Measurements from ENCODE around the gene FUT2.

The FUT2 gene

DNA sequence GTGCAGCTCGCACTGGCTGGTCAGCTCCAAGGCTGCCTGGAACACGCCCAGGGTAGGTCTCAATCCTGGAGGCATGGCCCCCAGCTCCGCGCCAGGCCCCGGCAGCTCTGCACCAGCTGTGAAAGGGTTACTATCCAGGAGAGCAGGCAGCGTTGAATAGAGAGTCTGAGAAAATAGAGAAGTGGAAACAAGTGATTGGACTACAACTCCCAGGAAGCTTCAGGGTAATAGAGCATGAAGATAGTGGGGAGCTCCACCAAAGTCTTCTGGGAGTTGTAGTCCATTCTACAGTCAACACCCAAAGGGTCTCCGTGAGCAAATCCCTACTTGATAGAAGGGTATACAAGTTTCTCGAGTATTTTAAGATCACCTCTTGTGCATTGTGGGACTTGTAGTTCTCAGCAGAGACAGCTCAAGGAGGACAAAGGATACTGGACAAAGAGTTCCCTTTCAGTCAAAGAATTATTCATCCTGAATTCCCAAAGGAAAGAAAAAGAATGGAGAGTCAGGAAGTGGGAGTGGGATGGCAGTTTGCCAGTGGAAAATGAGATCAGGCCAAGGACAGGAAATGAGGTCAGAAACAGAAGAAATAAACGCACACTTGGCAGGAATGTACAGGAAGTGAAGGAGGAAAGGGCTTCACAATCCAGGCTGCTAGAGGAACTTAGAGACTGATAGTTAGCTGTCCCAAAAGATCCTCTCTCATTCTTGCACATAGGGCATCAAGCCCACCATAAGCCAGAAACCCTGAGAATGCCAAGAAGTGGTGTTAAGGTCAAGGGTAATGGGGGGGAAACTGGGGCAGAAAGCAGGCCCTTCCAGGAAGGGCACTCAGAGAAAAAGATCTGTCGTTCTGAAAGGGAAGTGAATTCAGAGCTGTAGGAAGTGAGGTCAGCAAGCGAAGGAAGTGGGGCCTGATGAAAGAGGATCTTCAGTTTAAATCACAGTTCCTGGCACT, 29.3 kb downstream of the FUT2 start:
- DNase-seq = peak in 14 of 56 donors; percentile 7 to 49 (median 25)

GRCh38 chr19:48726556-48726955, 30.8 kb downstream of the FUT2 start:
- DNase-seq = no peak

DNA sequence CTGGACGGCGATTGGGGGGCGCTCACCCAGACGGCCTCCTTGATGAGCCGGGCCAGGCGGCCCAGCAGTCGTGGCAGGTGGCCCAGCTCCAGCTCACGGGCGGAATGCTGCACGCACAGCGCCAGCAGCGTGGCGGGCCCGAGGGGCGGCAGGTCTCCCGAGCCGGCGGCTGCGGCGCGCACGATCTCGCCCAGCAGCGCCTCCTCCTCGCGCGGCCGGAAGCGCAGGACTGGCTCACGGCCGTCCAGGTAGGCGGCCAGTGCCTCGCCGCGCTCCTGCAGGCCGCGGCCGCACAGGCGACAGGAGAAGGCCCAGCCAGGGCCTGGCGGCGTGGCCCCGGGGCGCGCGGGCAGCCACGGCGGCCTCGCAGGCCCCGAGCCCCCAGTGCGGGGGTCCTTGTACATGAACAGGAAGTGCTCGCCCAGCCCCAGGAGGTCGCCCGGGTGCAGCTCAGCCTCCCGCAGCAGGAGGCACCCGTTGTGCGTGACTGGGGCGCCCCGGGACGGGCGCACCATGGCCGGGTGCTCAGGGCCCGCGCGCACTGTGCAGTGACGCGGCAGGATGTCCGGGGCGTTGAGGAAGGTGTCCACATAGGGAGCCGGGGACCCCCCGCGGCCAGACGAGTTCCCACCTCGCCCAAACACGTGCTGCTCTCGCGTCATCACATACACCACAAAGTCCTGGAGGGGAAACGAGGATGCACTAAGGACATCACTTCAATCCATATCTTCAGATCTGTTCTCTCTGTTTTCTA, 33.3 kb downstream of the FUT2 start:
- no peak for DNase-seq

GRCh38 chr19:48731452-48731851, 35.7 kb downstream of the FUT2 start:
- no peak for DNase-seq

DNA sequence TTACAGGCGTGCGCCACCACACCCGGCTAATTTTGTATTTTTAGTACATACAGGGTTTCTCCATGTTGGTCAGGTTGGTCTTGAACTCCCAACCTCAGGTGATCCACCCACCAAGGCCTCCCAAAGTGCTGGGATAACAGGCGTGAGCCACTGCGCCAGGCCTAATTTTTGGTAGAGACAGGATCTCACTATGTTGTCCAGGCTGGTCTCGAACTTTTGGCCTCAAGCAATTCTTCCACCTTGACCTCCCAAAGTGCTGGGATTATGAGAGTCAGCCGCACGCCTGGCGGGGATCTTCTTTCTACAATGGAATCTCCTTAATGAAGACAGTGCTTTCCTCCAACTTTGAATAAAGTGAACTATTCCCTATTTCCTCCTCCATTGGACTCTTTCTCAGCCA, 38.9 kb downstream of the FUT2 start:
- DNase-seq = no peak

- DNase-seq = no peak
These were observed 39.4 kb downstream of the FUT2 start for GRCh38 chr19:48735031-48735615.

DNA sequence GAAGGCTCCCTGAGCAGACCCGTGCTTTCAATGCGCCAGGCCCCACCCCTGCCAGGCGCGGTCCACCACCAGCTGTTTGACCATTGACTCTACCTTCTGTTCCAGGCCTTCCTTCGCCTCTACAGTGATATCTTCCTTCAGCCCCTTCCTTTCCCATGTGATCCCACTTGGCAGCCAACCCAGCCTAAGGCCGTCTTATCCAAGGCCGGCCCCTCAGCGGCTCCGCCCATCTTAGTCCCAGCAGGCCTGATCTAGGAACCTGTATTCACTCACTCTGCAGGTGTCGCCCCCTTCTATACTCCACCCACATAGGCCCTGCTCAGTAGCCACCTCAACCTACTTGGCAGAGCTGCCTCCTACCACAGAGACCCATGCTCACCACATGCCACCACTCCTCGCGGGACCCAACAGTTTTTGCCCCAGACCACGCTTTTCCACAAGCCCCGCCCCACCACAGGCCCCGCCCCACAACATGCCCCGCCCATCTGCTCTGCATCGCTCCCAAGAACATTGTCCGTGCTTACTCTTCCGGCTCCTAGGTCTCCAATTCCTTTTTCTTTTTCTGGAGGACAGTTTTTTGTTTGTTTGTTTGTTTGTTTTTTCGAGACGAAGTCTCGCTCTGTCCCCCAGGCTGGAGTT, 41.7 kb downstream of the FUT2 start:
- peak in 1 of 56 donors; percentile 10 for DNase-seq

GRCh38 chr19:48738557-48739403, 43.0 kb downstream of the FUT2 start:
- DNase-seq = peak in 53 of 56 donors; percentile 23 to 93 (median 74)

DNA sequence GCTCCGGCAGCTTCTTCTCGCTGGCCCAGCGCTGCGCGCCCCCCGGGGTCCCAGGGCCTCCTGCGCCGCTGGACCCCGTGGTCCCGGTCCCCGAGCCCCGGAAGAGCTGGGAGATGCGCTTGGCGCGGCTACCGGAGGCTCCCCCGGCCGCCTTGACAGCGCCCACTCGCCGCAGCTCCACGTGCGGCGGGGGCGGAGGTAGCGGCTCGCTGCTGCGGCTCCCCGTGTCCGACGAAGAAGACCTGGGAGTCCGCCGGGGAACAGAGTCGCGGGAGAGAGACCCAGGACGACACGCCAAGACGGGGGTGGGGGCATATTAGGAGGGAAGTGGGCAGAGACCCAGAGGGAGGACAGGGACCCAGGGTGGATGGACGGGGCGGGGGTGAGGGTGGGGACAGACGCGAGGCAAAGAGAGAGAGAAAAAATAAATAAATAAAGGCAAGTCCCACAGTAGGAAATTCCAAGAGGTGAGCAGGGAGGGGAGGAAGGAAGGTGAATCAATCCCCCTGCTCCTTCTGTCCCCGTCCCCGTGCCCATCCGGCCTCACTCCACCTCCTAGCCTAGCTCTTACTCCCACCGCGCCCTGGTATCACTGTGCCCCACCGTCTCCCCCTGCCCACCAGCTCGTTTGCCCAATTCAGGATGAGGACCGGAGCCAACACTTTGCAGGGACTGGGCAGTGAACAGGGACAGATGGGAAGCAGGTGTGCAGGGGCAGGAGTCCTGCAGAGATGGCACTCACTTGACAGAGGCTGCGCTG, 43.8 kb downstream of the FUT2 start:
- no peak for DNase-seq

- no peak for DNase-seq
These were observed 44.6 kb downstream of the FUT2 start, which contains the start of gene RASIP1 for GRCh38 chr19:48740164-48740972. RASIP1 (minus strand) TSS chr19:48740610; CDS start chr19:48740282, 328 bp downstream.

GRCh38 chr19:48741129-48741999, 45.6 kb downstream of the FUT2 start:
- DNase-seq = peak in 3 of 56 donors; percentile 6 to 36 (median 14)

GRCh38 chr19:48742096-48742495, 46.3 kb downstream of the FUT2 start:
- DNase-seq = no peak

GRCh38 chr19:48745208-48745995, 49.6 kb downstream of the FUT2 start:
- peak in 43 of 56 donors; percentile 7 to 82 (median 47) for DNase-seq

DNA sequence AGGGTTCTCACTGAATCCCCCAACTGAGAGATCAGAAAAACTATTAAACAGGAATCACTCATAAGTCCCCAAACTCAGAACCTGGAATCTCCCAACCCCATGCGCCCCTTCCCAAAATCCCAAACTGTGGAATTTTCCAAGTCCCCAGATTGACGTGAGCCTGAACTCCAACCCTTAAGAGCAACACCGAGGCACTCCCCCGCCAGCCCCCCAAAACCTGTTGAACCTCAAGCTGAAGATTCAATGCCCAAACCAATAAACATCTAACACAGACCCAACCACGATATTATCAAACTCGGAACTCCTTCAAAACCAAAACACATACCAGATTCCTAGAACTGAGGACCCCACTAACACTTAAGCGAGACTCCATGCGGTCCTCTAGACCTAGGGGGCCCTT, 50.3 kb downstream of the FUT2 start:
- no peak for DNase-seq

DNA sequence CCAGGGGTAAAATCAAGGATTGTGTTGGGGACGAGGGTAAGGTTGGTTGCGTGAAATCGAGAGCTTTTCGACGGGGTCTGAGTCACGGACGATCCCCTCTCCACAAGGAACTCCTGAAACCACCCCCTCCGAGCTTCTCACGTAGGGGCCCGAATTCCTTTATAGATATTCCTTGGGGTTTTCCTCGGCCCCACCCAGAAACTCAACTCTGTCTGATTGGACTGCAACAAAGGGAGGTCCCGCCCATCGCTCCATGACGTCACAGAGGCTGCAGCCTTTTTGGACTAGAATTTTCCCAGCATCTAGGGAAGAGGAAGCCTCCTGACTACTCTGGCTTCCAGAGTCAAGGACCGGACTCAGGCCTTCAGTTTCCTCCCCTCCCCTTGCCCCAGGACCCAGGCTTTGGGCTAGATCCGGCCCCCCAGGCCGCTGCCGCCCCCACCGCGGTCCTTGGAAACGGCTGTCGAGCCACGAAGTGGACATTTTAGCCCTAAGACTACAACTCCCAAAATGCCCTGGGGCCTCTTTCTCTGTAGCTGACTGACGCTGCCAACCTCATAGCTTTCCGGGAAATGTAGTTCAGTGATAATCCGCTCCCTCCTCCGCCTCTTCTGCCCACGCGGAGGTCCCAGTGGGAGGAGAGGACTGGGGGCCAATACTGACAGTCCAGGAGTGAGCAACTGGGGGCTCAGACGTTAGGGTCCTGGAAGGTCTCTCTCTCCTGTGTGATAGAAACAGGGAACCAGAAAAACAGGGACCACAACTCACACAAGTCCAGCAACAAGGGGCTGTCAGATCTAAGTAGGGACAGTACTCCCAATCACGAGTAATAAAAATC, 51.2 kb downstream of the FUT2 start, which contains the start of gene IZUMO1:
Gene IZUMO1, minus strand, starts transcription at position 172 of the 838 bp plus-strand sequence. CDS start 1,050 bp downstream, outside the sequence.
- peak in 53 of 56 donors; percentile 15 to 91 (median 66) for DNase-seq

Measured in amygdala (tissue), 56 donors.